Stimulated activated CD4-positive, alpha-beta T cell treated with anti-CD3 and anti-CD28 coated beads, Interleukin-12 subunit alpha, Interleukin-12 subunit beta, amount 100 ng/mL, for 48 hours (primary cell): Measurements from ENCODE around the gene TNRC18.

Experiments used
- DNase-seq, 3 donors: peaks; one replicate each; pipeline ENCODE4 v3.0.0-alpha.2; 2020; ENCODE audit warnings: low read depth in 2 of 3, low spot score in 1 of 3

The TNRC18 gene

DNA sequence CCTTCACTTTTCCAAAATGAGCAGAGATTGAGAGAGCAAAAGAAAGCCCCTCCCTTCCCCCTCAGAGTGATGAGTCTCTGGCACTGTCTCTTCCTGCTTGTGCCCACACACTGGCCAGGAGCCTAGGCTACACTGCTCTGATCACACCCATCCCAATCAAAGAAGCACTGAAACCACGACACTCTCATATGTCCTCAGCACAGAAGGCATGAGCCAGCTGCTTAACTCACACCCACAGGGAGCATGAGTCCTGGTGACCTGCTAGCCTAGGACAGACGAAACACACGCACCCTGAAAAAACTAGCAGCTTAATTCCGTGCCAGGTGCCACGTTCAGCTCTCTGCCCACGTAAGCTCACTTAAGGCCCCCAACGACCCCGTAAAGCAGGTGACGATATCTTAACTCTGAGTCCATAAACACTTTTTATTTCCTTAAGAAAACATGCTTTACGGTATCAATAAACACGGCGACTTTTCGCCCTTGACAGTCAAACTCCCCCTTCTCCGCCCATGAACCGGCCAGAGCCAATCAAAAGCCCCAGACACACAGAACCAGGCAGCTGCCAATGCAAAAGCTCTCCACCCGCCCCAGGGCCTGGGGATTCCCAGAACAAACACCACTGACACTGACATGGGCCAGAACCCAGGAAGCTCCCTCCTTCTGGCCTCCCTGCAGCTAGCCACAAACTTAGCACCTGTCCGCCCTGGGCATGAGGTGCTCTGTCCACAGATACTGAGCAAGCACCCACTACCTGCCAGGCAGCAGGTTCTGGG, 69.0 kb downstream of the TNRC18 start:
- no peak for DNase-seq

DNA sequence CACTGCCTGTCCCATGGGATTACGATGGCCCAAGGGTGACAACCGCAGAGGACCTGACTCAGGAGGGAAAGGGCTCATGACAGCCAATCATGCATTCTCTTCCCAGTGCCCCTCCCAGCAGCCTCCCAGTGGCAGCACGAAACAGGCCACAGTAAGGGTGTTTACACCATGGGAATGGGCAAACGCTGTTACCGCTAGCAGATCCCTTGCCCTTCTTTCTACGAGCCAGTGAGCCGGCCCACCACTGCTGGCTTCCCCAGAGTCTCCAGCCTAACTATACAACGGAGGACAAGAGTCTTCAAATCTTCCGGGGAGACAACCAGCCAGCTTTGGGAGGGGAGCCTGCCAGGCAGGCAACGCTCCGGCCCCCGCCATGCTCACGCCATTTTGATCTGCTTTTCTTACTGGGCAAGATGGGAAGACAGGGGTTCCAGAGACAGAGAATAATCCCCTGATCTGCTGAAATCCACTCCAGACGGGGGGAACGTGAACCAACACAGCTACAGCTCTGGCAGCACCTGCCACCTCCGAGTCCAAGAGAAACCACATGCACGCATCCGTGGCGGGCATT, 71.1 kb downstream of the TNRC18 start:
- no peak for DNase-seq

DNA sequence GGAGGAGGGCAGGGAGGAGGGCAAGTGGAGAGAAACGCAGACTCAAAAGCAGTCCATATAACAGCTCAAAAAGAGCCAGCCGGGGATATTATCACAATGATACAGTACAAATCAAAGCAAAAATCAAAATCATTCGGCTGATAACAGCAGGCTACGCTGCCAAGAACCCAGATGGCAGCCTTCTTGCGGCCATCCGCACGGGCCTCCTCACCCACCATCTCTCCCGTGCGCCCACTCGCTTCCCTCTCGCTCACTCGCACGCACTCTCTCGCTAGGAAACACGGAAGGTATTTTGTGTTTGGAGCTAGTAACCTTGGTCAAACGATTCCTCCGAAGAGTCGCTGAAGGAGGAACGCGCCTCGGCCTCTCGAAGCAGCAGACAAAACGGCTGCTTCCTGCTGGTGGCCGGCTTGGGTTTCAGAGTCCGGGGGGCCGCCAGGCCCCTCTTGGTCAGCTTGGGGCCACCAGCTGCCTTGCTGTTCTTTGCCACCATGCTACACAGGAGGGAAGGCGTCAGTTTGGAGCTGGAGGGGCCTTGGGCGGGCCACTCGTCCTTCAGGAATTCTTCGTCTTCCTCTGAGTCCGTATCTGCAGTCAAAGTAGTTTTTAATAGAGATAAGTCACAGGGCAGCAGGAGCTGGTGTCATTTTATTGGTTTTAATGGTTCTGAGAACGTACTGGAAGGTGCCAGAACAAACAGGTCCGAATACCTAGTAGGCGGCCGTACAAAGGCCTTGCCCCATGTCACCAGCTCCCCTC, 71.9 kb downstream of the TNRC18 start:
- DNase-seq: no peak

DNA sequence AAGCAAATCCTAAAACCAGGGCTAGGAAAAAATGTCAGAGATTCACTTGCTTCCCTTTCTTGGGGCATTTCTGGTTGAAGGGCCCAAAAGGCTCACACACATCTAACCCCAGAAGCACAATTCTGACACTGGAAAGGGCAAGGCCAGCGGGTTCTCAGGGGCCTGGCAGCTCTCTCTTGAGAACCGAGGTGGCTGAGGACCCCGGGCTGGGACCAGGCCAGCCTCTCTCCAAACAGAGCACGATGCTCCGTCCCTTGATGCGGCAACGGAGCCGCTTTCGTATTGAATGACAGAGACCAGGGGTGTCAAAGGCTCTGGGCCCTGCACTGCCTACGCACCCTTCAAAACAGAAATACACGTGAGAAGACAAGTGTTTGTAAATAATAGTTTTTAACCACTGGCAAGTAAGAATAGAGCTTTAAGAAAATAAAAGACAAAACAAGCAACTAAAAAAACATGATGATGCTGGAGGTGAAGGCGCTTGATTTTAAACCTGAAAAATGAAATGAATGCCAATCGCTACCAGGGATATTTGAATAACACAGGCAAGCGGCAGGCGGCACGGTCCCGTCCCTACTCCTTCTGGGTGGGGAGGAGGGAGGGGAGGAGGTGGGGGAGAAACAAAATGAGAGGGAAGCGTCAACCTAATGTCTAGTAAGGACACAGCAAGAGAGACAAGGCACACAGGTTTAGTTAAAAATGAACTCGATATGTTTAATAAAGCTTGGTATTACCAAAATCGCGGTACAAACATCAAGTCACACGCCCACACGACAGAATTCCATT, 72.8 kb downstream of the TNRC18 start:
- no peak for DNase-seq

DNA sequence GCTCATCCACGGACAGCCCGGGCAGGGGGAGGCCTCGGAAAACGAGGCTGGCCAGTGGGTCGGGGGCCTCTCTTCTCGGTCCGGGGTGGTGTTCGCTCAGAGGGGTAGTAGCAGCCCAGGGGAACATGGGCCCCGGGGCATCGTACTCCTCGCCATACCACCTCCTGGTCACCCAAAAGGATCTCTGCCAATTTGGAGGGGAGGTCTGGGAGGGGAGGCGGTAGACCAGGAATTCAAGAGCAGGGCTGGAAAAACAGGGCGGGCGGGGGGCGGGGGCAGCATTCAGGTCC, 73.5 kb downstream of the TNRC18 start:
- DNase-seq: no peak

DNA sequence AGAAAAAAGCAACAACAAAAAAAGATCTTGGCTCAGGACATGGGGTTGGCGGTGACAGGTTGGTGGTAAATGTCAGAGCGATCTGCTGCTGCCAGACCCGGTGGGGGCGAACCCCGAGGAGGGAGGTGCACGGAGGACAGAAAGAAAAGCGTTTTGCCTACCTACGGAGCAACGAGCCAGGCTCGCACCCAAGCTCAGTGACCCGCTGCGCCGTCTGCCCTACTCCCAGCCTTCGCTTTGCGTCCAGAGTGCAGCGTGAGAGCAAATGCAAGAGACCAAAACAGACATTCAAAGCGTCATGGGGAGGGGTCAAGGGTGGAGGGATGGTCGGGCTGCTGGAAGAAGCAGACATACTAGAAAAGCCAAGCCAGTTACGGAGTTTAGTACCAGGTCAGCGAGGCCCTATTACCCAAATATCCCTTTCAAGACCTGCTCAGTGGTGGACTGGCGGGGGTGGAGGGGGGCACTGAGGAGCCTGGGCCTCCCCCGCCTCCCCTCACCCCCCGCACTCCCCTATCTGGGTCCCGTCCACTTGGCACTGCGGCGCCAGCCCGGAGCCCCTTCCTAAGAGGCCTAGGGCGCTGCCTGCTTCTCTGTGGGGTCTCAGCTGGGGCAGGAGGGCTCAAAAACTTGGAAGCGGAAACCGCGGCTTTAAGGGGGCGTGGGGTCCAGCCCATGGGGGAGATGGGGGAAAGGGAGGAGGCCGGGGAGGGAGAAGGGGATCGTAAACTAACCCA, 74.0 kb downstream of the TNRC18 start:
- DNase-seq: no peak

DNA sequence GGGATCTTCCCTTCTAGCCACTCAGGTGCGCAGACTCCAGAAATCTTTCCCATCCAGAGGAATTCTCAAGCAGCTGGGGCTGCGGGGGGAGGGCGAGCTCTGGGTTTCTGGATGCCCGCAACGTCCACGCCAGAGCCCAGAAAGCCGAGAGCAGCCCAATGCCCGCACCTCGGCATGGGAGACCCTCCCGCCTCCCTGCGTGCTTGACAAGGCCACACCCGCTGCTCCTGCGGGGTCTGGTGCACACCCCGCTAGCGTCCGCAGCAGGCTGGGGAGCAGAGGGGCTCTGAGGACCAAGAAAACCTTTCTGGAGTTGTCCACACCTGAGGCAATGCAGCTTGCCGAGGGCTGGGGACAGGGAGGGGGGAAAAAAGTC, 74.6 kb downstream of the TNRC18 start:
- no peak for DNase-seq

DNA sequence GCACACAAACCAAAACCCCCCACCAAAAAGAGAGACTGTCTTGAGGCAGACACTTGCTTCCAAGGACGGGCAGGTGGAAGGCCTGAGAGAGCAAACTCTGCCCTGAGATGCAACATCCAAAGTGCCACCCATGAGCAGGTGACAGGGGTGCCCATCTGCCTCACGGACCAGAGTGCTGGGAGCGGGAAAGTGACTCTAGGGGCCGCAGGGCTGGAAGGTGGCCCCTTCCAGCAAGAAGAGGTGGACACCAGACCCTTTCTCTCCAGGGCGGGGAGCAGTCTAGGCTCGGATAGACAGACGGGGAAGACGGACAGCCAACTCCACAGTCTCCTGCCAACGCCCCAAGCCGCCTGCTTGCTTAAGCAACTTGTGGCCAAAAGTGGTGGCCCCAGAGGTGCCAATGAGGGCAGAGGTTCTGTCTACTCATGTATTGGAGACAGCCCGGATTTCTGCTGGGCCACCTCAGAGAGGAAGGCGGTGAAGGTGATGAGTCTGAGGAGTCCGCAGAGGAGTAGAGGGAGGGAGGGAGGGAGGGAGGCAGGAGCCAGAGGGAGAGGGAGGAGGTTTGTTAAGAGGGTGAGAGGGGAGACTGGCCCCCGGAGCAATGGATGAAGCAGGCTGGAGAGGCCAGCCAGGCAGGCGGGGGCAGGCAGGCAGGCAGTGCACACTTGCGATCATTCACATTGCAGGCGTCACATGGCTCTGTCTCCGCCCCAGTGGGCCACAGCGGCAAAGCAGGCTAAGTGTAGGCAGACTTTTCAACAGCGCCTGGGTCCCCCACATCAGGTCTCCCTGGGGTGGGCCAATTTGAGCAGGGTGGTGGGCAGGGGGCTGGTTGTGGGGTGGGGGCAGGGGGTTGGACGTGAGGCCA, 75.3 kb downstream of the TNRC18 start:
- DNase-seq: no peak

DNA sequence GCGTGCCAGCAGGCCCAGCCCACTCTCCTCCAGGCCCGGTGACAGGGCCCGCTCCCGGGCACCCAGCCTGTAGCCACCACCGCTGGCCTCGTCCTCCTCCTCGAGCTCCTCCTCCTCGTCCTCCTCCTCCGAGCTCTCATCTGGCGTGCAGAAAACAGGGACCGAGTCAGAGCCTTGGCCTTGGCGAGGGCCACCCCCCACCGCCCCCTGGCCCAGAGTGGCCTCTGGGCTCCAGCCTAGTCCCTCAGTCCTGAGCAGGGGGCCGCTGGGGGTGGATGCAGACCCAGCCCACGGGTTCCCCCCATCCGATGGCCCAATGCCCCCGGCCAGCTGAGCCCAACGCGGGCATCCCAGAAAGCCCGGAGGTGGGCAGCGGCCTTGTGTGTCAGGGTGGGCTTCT, 78.0 kb downstream of the TNRC18 start:
- no peak for DNase-seq

DNA sequence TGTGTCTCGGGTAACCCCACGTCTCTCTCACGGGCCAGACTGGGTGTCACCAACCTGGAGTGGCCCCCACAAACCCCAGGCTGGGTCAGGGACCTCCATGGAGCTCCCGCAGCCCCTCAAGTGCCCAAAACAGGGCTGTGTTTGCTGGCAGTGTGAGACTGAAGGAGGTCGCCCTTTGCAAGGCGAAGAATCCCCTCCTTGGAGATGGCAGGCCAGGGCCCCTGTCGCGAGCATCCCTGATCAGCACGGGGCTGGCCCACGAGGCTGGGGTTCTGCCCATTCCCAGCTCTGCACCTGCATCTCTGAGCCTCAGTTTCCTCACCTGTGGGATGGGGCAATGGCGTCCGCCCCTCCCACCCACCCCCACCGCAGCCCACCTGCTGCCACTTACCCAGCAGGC, 78.5 kb downstream of the TNRC18 start:
- DNase-seq: no peak

DNA sequence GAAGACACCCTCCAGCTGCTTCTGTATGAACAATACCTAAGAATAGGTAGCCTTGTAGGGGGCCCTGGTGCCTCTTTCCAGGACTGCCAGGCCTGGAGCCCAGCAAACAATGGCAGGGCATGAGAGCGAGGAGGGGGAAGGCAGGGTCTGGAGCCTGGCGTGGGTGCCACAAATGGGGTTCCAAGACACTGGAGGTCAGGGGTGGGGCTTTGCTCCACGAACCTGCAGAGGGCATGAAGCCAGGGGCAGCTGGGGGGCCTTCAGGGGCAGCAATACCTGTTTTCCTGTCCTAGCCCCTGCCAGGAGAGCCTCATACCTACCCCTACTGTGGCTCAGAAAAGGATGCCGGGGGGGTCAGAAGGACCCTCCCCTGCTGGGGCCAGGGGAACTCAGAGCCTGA, 79.3 kb downstream of the TNRC18 start:
- no peak for DNase-seq

DNA sequence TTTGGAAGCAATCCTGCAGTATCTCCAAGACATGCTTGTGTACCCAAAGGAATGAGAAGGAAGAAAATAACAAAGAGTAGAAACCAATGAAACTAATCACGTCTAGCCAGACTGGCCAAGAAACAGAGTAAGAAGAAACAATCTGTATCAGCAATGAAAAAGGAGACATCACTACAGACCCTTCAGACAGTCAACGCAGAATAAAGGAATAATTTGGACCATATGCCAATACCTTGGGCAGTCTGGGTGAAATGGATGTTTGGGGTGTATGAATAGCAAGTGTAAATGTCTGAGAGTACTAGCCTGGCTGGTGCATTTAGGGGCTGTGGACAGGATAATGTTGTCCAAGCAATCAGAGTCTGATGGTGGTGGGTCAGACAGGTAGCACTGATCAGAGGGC, 79.8 kb downstream of the TNRC18 start:
- DNase-seq: no peak

DNA sequence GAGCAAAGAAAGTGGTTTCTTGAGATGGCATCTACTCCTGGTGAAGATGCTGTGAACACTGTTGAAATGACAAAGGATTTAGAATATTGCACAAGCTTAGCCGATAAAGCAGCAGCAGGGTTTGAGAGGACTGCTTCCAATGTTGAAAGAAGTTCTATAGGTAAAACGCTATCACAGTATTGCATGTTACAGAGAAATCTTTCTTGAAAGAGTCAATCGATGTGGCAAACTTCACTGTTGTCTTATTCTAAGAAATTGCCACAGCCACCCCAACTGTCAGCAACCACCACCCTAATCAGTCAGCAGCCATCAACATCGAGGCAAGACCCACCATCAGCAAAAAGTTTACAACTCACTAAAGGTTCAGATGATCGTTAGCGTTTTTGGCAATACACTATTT, 81.0 kb downstream of the TNRC18 start:
- no peak for DNase-seq

DNA sequence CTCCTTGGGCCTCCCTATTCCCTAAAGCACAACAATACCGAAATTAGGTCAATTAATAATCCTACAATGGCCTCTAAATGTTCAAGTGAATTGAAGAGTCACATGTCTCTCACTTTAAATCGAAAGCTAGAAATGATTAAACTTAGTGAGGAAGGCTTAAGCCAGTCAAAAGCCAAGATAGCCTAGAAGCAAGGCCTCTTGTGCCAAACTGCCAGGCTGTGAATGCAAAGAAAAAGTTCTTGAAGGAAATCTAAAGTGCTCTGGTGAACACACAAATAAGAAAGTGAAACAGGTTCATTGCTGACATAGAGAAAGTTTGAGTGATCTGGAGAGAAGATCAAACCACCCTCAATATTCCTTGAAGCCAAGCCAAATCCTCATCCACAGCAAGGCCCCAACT, 83.7 kb downstream of the TNRC18 start:
- no peak for DNase-seq

DNA sequence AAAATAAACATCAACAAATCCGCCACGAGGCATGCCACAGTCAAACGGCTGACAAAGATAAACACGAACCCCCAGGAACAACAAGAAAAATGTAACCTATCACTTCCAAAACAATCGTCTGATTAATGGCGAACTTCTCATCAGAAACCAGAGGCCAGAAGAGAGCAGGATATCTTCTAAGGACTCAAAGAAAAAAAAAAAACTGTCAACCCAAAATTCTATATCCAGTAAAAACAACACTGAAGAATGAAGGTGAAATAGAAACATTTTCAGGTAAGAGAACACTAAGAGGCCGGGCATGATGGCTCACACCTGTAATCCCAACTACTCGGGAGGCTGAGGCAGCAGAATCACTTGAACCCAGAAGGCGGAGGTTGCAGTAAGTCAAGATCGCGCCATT, 86.6 kb downstream of the TNRC18 start:
- no peak for DNase-seq

DNA sequence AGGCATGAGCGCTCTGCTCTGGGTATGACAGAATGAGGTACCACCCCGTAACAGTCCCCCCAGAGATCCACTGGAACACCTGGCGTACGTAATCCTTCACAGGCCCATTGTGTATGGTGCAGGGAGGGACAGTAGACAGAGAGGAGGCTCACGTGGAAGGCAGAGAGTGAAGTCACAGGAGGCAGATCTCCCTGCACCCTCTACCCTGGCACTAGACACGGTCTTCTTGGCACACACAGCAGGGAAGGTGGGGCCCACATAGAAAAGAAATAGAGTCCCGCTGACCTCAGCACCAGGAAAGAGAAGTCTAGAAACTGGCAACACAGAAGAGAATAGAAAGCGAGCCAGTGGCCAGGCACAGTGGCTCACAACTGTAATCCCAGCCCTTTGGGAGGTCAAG, 89.0 kb downstream of the TNRC18 start:
- no peak for DNase-seq

DNA sequence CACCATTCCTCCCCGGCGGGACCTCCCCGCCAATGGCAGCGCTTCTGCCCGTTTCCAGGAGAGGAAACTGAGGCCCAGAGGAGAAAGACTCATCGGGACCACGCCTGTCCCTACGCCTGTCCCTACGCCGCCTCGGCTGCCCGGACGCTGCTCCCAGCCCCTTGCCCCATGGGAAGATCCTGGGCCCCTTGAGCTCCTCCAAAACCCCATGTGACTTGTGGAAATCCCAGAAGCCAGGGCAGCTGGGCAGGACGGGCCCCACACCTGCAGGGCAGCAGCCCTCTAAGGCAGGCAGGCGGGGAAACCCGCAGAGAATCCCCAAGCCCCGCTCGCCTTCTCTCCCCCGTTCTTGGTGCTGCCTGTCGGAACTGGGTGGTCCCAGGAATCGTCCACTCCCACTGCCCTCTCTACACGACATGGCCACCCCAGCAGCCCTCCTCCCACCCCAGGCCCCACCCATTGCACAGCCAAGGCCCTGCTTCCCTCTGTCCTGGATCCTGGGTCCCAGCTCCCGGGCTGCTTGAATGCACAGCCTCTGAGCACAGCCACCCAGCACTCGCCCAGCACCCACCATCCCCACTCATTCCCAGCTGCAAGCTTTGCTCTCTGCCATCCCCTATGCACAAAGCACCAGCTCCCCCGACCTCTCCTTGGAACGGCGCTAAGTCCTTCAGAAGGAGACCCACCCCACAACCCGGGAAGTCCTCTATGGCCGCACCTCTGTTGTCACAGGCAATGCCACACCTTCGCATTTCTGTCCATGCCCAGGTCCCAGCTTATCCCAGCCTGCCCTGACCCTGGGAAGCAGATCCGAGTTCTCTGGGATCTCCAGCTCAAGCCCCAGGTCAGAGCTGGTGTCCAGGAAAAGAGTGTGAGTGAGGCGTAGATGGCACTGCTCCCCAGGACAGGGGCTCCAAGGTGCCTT, 90.3 kb downstream of the TNRC18 start:
- no peak for DNase-seq

DNA sequence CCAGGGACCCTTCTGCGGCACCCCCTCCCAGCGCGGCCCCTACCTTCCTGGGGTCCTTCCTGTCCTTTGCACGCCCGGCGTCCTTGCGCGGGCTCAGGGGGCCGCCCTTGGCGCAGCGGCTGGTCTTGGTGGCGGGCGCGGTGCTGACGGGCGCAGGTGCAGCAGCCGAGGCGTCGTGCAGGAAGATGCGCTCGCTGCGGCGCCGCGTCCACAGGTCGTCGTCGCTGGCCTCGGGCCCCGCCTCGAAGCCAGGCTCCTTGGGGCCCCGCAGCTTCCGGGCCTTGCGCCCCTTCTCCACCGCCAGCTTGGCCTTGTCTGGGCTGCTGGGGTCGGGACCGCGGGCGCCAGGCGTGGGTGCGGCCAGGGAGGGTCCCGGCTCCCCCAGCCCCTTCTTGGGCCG, 91.1 kb downstream of the TNRC18 start:
- DNase-seq: no peak

DNA sequence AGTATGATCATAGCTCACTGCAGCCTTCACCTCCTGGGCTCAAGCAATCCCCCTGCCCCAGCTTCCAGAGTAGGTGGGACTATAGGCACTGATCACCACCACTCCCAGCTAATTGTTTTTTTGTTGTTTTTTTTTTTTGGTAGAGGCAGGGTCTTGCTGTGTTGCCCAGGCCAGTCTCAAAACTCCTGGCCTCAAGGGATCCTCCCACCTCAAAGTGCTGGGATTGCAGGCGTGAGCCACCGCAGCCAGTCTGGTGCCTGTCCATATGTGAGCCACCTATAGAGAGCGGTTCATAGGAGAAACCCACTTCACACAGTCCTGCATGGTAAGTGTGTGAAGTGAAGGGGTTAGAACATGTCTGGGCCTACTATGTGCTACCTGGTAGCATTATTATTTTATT, 93.3 kb downstream of the TNRC18 start:
- no peak for DNase-seq
